Measurements from ENCODE around the gene IGFBP5.

DNA sequence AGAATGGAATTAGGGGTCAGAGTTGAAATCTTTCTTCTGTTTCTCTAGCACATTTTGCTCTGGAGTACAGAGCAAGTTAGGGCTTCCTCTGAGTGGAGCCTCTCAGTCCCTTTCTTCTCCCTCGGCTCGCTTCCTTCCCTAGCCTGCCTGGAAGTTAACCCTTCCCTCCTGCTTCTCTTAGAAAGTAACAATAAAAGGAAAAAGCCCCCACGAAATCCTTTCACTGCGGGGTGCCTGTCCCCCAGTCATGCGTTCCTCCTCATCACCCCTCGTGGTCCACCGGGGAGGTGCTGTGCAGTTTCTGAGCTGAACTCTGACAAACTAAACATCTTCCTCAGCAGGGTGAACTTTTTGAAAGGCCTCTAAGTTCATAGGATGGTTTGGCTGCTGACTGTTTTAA lies 60.2 kb downstream of the IGFBP5 start:
- no peak for TF ChIP-seq EZH2 (IDR thresholded peaks at IDR 0.05; ENCODE audit: borderline replicate concordance, insufficient read depth, low read depth, low read length, poor library complexity, severe bottlenecking)
- TF ChIP-seq, protein P1, sequence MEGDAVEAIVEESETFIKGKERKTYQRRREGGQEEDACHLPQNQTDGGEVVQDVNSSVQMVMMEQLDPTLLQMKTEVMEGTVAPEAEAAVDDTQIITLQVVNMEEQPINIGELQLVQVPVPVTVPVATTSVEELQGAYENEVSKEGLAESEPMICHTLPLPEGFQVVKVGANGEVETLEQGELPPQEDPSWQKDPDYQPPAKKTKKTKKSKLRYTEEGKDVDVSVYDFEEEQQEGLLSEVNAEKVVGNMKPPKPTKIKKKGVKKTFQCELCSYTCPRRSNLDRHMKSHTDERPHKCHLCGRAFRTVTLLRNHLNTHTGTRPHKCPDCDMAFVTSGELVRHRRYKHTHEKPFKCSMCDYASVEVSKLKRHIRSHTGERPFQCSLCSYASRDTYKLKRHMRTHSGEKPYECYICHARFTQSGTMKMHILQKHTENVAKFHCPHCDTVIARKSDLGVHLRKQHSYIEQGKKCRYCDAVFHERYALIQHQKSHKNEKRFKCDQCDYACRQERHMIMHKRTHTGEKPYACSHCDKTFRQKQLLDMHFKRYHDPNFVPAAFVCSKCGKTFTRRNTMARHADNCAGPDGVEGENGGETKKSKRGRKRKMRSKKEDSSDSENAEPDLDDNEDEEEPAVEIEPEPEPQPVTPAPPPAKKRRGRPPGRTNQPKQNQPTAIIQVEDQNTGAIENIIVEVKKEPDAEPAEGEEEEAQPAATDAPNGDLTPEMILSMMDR (IDR thresholded peaks at IDR 0.05) = no peak

Measured in B cell (primary cell).